NCI-H2107 treated with DMSO at 0.1 percent for 48 hours (cell line): ENCODE measurements around the gene TCF7L2.
A peak's percentile ranks its signal among the peaks of the same experiment; 100 is the strongest.

Source experiments
- DNase-seq: peaks from one replicate; lab custom pipeline; 2025; ENCODE audit not compliant: unreplicated experiment; lab: John Stamatoyannopoulos, UW

The TCF7L2 gene

DNA sequence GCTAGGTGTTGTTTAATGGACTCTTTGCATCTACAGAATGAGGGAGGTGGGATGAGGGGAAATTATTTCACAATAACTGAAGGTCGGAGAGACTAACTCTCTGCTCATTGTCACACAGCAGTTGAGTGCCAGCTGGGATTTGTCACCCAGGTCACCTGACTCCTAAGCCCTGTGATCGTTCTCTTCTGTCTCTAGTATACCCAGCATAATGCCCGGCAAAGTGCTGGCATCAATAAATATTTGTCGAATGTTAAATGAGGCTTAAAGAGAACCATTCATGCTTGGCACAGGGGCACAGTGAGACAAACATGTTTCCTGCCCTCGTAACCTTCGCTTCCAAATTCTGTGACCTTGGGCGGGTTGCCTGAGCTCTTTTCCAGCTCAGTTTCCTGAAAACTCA, 70.8 kb downstream of the TCF7L2 start:
- peak; percentile 43 for DNase-seq

DNA sequence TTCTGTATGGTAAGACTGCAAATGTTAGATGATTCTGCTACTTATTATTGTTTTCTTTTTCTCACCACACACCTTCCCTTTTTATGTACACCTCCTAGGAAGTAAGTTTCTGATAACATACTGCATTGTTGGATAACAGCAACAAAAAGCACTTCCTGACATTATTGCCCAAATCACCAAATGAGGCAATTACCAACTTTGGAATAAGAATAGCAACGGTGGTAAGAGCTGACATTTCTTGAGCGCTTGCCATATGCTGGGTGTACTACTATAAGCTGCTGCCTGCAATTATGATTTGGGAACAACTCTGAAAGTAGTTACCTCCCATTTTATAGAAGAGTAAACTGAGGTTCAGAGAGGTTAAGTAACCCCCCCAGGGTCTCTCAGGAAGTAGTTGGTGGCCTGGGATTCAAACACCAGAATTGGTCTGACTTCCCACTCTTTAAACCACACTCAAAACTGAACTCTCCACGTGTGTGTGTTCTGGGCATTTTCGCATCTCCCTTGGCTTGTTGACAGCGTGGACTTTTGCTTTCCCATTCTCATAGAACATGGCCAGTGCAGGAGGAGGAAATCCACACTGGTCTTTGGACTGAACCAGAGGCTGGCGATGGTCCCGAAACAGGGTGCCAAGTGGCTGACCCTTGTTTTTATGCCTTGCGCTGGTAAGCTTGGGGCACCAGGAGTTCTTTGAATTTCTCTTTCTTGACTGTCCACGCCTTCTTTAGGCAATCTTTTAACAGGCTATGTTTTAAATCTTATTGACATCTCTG, 71.4 kb downstream of the TCF7L2 start:
- no peak for DNase-seq

DNA sequence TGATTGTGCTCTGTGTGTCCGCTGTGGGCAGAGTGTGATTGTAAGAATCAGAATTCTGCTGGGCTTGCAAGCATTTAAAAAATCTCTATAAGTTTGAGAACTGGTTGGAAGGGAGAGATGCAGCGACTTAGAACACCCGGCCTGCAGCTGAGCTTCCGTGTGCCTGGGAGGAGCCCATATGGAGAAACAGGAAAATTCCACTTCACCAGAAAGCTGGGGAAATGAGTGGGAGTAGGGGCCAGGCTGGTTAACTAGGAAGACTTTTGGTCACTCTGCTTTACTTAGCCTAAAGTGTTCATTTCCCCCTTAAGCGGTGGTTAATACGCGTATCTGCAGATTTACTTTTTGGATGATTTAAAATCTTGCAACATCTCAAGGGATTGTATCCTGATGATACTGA, 72.2 kb downstream of the TCF7L2 start:
- DNase-seq: no peak

DNA sequence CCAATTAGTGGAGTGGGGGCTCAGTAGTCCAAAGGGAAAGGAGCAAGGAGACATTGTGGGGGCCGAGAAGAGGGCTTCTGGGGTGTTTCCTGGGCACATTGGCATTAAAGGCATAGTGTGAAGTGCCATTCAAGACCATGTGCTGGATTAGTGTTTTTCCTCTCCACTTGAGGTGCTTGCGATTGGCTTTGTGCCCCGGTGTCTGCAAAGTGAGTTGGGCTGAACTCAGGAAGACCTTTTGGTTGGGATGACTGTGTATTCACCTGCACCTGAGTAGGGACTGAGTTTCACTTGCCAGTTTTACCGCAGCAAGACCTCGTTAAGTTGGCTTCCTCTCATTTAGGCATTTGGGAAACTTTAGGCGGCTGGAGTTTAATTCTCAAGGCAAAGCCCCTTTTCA, 73.0 kb downstream of the TCF7L2 start:
- DNase-seq: peak; percentile 46

DNA sequence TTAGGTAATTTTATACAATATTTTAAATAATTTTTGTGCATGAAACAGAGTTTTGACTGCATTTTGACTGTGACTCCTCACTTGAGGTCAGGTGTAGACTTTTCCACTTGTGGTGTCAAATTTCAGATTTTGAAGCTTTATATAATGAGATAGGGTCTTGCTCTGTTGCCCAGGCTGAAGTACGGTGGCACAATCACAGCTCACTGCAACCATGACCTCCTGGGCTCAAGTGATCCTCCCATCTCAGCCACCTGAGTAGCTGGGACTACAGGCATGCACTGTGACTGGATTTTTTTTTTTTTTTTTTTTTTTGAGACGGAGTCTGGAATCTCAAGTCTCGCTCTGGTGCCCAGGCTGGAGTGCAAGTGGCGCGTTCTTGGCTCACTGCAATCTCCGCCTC, 74.9 kb downstream of the TCF7L2 start:
- DNase-seq: no peak

DNA sequence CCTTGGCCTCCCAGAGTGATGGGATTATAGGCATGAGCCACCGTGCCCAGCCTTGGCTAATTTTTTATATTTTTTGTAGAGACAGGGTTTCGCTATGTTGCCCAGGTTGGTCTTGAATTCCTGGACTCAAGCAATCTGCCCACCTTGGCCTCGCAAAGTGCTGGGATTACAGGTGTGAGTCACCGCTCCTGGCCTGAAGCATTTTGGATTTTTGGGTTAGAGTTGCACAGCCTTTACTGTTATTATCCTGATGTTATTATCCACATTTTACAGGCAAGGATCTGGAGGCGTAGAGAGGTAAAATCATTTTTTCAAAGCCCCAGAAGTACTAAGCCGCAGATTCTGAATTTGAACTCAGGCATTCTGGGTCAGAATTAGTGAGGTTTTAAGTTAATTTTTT, 75.4 kb downstream of the TCF7L2 start:
- no peak for DNase-seq

DNA sequence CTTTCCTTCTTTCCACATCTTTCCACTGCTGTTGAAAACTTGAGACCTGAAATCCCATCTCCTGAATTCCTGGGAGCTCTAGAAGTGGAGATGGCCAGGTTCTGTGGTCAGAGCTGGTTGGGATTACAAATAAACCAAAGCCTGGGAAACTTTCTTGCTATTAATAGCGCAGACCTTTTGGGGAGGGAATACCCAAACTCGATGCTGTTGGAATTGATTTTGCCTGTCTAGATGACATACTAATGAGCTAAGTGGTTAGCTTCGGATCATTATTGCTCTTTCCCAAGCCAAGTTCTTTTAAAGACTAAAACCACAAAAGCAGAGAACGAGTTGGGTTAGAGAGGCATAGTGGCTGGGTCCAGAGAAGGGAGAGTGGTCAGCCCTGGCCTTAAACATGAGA, 76.6 kb downstream of the TCF7L2 start:
- DNase-seq: no peak

DNA sequence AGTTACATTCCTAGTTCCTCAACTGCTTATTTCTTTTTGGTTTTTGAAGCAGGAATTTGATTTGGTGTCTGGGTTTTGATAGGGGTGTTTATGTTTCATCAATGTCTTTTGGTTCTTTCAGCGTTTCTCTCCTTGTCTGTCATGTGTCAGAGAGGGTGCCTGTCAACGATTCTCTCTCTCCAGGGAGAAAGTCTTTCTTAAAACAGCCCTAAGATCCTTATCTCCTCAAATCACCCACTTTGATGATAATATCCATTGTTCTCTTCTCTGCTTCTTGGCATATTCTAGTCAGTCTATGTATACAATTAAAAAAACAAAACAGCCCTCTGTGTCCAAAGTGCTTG, 77.2 kb downstream of the TCF7L2 start:
- DNase-seq: no peak

DNA sequence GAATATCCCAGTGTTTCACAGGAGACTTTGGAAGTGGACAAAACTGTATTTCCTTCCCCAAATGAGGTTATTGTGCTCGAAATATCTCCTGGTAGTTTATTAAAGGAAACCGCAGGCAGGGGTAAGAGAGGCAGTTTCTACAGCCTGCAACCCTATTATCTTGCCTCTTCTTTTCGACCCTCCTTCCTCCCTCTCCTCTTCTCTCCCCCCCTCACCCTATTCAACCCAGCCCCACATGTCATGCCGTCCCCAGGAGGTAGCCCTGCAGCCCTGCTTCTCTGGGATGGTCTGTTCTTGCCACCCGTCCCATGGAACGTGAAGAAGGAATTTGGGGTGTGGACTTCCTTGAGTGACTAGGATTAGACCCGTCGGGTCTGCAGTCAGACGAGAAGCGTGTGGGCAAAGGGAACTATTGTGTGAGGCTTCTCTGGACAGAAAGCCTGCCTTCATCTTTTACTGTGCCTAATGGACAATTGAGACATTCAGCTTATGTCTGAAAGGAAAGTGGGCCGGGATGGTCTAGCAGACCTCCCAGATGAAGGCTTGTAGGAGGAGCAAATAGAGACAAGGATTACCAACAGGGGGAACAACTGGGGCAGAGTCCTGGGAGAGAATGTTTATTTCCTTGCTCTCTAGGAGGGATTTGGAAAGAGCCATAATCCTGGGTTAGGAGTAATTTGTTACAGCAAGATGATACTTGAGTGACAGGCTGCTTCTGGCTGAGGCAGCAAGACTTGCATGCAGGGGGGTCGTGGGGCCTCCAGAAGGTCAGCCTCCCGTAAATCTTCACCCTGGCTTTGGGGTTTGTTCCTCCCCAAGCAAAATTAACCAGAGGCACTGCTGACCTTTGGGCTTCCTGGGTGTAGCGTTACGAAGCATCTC, 77.8 kb downstream of the TCF7L2 start:
- DNase-seq: no peak

DNA sequence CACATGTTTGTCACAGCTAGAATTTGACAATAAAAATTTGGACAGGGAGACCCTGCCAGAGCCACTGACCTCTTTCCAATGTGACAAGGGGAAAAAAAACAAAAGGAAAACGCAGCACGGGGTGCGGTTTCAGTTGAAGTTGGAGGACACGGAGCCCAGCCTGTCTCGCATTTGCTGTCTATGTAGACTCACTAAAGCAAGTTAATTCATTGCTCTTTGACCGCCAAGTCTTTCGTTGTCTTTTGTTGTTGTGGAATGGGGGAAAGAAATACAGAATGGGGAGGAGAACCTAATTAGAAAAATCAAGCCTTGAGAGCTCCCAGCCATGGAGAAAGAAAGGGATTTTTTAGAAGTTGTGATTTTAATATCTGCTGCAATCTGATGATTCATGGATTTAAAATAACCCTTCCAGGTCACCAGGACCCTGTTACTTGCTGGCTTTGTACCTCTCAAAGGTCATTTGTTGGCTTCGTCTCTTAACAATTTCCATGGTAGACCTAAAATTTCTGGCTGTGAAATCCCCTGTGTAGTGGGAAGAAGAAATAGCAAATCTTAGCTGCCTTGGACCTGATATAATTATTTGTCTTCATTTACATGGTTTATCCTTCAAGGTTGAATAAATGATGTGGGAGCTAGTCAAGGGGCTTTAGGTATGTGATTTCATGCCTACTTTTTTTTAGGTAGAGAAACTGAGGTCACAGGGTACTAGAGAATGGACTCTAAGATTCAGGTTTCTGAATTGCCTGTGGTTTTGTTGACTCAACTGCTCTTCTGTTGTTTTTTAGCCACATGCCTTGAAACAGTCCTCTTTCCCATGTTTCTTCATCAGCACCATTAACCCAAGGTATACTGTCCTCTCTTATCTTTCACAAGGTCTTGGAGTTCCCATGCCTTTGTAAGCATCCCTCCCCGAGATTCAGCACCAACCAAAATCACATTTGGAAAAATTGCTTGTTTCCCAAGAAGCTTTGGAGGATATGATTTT, 78.7 kb downstream of the TCF7L2 start:
- no peak for DNase-seq

DNA sequence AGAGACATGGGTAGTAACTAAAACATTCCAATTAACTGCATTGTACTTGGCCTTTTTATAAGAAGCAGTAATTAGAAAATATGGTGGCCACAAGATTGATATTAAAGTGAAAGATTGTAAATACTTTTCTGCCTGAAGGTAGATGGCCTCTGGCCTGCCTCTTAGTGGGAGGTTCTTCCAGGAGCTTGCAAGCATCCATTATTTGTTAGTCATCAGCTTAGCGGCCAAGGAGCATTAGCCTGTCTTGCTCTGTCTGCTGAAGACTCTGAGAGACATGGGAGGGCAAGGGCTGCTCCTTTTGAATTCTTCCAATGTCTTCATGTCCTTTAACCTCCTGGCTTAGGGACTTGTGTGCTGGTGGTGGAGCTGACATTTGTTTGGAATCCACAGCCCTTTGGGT, 80.4 kb downstream of the TCF7L2 start:
- no peak for DNase-seq

DNA sequence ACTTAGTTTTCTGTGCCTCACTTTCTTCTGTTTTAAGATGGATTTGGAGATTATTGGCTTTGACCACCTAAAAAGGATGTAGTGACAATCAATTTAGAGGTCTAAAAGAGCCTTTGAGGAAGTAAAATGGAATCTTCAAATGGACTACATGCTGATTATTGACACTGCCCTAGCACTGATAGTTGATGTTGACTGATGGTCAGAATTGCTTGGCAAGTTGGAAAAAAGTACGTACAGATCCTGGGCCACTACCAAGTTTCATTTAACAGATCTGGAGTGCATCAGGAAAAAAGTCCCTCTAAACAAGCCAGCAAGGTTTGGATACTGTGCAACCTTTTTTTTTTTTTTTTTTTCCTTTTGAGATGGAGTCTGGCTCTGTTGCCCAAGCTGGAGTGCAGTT, 81.1 kb downstream of the TCF7L2 start:
- DNase-seq: no peak

DNA sequence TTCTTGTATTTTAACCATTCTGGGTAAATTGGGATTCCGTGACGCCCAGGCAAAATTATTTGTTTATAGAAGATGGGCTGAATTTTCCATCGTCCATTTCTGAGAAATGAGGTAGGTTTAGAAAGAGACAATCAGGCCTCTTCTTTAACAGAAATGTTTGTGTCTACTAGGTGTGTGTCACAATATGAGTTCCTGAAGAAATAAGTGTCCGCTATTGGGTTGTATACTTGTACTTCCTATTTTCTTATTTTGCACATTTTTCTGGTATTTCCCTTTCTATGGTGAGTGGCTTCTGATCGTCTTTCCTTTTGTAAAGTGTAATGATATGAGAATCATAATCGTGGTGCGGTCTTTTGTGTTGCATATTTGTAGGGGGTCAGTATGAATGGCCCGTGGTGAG, 83.9 kb downstream of the TCF7L2 start:
- DNase-seq: no peak

DNA sequence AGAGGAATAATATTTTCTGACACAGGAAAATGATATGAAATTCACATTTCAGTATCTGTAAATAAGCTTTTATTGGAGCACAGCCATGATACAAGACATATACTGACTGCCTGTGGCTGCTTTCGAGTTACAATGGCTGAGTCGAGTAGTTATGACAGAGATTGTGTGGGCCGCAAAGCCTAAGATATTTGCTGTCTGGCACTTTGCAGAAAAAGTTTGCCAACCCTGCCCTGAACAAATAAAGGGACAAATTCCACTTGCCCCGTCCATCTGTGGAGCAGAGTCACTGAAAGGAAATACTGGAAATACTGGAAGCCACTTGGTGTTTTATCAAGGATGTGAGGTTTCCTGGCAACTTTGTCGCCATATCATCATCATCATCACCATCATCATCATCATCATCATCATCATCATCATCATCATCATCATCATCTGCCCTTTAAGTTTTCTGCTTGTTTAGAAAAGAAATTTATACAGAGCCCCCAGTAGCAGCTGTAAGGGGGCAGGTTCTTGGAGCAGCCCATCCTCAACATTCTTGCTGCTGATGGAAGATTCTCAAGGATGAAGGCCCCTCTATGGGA, 85.8 kb downstream of the TCF7L2 start:
- DNase-seq: no peak

DNA sequence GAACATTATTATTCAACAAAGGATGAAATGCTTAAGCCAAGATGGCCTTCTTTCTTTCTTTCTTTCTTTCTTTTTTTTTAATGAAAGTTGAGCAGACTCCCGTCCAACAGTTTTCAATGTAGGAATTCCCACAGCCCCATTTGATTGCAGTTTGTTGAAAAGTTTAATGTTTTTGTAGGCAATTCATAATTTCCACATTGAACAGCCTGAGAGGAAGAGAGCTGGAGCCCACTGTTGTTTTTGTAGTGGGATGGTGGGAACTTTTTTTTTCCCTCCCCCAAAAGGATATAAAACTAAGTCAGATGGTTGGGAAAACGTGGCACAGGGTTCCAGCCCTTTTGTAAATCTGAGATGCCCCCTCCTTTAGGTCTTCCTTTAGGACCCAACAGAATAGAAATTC, 86.6 kb downstream of the TCF7L2 start:
- DNase-seq: no peak

DNA sequence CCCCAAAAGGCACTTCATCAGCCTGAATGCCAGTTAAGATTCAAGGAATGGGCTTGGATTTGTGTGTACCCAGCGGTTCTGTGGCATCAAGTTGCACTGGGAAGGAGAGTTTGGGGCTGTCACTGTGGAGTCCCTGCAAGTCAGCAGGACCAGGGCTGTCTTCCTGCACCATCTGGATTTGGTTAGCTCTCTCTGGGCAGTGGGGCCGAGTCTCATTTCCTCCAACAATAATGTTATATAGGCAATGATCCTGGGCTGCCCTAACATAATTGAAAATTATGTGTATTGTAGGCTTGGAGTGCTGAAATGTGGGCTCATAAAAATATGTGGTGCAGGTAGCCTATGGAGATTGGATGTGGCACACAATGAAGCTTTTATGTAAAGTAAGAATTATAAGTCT, 87.2 kb downstream of the TCF7L2 start:
- no peak for DNase-seq

DNA sequence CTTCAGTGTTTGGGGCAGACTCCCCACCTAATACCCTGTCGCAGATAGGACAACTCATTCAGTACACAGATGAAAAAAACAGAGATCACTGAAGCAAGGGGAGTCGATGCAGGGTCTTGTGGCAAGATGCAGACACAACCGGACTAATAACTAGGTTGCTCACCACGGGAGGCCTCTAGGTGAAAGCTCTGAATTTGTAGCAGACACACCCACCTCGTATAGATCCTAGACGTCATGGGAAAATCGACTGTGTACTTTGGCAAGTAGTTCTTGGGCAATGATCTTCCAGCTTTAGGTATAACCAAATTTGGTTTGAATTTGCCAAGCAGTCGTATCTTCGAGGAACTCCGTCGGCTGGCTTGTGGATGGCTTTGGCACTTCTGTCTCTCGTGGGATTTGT, 88.1 kb downstream of the TCF7L2 start:
- DNase-seq: no peak

DNA sequence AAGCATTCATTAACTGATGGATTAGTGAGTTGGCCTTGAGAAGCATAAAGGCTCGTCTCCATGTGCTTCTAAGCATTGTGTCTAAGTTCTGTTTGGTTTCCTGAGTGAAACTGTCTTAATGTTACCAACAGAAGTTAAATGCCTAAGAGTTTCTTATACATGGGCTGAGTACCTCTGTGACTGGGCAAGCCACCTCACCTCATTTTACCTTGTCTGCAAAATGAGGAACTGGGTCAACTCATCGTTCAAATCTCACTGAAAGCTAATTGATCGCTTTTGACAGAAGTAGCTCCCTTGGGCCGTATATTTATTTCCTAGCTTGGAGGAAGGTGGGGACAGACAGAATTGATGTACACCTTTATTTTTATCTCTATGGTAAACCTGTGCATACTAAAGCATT, 88.9 kb downstream of the TCF7L2 start:
- DNase-seq: no peak

DNA sequence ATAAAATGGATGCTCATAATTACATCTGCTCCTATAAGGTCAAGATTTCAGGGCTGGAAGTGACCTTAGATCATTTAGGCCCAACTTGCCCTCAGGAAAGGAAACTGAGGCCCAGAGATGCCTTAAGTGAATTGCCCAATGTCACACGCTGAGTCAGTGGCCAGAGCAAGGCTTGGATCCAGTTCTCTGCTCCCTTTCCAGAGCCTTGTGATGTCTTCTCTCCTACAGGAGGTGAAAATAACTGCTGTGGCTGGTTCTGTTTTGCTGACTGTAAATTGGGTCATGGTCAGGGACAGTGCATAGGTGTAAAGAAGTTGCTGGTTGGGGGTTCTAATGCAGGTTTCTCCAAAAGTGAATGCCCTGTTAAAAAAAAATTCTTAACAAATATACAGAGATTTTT, 91.3 kb downstream of the TCF7L2 start:
- no peak for DNase-seq

DNA sequence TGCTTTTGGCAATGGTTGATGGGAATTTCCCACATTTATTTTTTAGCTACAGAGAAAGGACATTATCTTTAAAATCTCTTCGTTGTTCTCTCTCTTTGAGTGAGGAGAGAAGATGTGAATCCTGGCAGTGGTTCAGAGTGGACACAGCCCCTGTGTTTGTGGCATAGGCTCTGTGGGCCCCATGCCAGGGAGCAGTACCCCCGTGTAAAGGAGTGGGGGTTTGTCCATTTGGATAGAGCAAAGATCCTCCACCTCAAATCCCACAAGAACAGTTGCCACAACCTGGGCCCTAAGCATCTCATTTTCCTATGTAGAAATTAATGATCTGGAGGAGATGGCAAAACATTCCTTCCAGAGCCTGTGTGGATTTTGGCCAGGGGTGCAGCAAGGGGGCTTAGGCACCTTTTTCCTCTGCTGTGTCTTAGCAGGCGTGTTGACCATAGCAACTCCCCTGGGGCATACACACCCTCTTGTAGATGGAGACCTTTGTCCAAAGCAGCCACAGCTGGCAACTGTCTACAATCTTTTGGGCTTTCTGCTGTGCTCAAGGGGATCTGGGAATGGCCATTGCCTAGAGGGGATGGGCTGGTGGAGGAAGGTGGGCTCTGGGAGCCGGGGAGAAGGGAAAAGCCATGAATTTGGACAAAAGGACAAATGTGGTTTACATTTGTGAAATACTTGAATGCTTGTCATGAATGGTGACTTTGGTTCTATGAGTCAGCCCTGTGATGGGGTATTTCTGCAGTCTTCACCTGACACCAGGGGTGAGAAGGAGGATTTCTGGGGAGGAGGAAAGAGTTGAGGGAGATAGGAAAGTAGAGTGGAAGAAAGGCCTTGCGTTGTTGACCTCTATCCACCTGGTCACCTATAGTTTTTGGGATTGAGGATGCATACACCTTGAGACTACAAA, 92.0 kb downstream of the TCF7L2 start:
- DNase-seq: no peak
